GM12874 (cell line): ENCODE results near the gene ACOX2.

ENCODE experiments used
- TF ChIP-seq, protein P1 (sequence below): IDR thresholded peaks from 2 replicates; pipeline ENCODE4 v1.5.1; 2011; ENCODE audit warnings: low read depth, mild to moderate bottlenecking, control low read depth, low read length, moderate library complexity; ENCODE audit not compliant: insufficient read depth

ACOX2 gene

DNA sequence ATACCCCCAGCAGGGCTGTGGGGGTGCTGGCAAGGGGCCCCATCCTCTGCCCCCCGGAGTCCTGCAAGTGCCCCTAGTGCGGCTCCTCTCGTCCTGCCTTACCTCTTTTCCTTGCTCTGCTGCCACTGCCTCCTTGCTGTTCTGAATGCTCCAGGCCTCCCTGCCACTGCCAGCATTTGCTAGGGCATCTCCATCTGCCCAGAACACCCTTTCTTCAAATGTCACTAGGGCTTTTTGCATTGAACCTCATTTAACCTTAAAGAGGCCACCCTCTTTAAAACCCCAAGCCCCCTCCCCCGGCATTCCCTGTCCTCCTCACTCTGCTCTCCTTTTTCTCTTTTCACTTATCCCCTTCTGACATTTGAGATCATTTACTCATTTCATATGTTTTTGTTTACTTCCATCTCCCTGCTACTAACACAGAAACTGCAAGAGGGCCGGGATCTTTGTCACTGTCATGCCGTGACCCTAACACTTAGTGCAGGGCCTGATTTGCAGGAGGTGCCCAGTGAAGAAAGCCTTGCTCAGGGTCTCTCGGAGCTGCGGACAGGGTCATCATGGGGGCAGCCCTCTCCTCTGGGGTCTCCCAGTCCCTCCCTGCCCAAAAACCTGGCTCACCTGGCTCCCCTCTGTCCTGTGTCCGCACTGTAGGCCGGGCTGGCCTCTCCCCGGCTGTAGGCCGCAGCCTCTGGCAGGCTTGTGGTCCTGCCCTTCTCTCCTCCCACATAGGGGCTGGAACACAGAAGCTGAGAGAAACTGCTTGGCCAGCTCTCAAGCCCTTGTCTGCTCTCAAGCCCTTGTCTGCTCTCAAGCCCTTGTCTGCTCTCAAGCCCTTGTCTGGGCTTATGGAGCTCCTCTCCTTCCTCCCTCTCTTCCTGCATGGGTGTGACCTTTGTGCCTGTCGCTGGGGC is at the start of gene ACOX2:
ACOX2 (minus strand) TSS at position 690 of the 911 bp plus-strand sequence. CDS start 2,084 bp downstream, outside the sequence.
- TF ChIP-seq, protein P1, sequence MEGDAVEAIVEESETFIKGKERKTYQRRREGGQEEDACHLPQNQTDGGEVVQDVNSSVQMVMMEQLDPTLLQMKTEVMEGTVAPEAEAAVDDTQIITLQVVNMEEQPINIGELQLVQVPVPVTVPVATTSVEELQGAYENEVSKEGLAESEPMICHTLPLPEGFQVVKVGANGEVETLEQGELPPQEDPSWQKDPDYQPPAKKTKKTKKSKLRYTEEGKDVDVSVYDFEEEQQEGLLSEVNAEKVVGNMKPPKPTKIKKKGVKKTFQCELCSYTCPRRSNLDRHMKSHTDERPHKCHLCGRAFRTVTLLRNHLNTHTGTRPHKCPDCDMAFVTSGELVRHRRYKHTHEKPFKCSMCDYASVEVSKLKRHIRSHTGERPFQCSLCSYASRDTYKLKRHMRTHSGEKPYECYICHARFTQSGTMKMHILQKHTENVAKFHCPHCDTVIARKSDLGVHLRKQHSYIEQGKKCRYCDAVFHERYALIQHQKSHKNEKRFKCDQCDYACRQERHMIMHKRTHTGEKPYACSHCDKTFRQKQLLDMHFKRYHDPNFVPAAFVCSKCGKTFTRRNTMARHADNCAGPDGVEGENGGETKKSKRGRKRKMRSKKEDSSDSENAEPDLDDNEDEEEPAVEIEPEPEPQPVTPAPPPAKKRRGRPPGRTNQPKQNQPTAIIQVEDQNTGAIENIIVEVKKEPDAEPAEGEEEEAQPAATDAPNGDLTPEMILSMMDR = no peak

DNA sequence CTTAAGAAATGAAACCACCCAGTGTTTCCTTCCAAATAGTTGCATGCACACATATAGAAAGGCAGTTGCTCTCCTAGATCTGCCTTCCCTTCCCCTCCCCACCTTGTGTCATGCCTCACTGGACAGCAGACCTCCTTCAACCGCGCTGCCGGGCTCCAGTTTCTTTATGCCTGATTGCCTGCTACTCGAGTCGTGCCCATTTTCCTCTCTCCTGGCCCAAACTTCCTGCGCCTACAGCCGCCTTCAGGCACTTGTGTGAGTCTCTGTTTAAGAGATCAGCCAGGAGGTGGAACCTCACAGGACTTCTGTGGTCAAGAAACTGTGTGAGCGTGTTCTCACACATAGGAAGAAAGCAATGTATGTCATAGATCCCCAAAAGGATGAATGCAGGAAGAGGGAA is 49.0 kb upstream of the ACOX2 start:
- TF ChIP-seq, protein P1 = no peak

DNA sequence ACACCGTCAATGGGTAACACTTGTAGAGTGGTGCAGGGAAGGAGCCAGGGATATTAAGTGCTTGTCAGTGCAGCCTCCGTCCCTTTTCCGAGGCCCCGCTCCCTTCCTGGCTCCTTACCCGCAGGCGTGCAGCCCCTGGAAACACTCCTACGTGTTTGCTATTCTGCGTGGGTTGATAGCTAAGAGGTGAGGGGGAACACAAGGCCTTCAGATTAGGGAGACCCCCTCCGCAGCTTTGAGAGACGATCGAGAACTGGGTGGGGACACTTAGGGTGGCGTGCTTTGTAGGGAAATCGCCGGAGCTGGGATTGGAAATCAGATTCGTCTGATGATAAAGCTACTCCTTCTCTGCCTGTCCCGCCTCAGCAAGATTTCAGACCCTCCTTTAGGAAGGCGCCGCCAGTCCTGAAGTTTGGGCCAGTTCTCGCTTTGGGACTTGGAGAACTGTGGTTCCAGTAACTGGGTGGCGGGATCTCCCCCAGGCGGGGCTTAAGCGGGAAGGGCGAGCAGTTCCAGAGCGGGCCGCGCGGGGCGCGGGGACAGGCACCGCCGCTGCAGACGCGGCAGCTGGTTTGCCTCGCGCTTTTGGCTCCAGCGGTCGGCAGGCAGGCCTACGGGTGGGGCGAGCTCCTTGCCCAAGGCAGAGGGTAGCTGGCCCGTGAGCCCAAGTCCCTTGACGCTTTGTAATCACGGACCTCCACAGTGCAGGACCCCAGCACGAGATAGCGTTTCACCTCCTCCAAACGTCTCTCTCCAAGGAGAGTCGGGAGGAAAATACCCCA is 48.2 kb upstream of the ACOX2 start:
- TF ChIP-seq, protein P1 = peak; percentile 66

DNA sequence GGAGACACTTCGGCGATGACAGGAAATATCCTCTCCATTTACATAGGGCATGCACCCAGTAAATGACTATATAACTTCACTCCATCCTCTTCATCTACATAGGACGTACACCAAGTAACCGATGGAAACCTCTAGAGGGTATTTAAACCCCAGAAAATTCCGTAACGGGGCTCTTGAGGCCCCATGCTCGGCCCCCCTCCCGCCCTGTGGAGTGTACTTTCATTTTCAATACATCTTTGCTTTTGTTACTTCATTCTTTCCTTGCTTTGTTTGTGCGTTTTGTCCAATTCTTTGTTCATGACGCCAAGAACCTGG is 47.7 kb upstream of the ACOX2 start:
- TF ChIP-seq, protein P1 = no peak

DNA sequence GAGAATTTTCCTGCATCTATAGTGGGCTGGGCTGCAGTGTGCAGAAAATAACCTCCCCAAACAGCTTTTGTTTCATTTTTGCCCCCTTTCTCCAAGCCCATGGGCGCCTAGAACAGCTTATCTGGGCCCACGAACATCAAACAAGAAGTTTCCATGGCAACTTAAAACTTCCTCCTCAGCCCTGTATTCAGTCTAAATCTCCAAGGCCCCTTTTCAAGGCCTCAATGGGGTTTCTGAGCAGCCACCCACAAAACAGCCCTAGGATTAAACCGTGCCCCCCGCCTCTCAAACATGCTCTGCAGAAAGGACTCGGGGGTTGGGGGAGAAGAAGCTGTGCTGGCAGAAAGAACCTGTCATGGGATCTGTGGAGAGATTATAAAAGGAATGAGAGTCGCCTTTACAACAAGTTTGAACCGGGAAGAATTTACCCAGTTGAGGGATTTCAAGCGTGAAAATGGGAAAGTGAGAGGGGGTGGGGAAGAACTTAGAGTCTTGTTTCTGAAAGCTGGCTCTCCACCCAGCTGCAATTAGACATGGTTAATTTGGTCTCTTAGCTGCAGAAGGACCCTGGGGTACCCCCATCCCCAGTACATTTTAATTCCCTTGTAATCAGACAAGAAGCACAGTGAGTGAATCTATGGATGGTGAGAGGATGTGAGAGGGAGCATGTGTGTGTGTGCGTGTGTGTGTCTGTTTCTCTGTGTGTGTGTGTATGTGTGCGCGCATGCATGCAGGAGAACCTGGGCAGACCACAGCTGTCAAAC is 44.5 kb upstream of the ACOX2 start:
- TF ChIP-seq, protein P1 = no peak

DNA sequence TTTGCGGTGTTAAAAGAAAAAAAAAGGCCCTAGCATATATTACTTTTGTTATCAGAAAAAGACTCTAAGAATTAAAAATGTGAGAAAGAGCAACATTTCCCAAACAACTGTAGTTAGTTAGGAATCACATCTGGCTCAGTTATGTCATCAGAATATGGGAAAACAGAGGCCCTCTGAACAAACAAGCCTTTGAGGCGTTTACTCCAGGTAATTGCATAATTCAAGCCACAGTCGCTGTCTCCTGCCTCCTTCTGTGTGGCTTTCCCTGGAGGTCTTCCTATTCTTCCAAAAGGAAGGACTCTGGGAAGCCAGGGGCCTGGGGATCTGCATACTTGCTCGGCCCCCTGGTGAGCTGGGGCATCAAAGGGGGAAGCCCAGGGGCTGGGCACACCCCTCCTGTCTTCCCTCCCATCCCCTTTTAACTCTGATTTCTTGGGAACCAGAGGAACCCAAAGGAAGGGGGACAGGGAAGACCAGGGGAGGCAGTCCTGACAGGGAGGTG is 43.9 kb upstream of the ACOX2 start:
- TF ChIP-seq, protein P1 = no peak
